HG03175 (cell line): Measurements from ENCODE around the gene BLVRA.
"Not testable (repeated sequence)": the region's sequence is repeated elsewhere in the genome, so short reads cannot be mapped to it uniquely, and the experiment has no call there.

Source experiments
- ATAC-seq: cut with Tn5 transposase; IDR thresholded peaks from one replicate; pipeline ENCODE4 v1.9.1; 2021; ENCODE audit warnings: mild to moderate bottlenecking, moderate library complexity; ENCODE audit not compliant: unreplicated experiment

The BLVRA gene

GRCh38 chr7:43758029-43758821, at the start of gene BLVRA:
Gene BLVRA (plus strand): TSS chr7:43758680. CDS start chr7:43771159, 12,479 bp downstream.
- peak; percentile 67 for ATAC-seq

- ATAC-seq: no peak
These were observed 47.0 kb upstream of the BLVRA start for GRCh38 chr7:43711503-43711902.

GRCh38 chr7:43715966-43716365, 42.5 kb upstream of the BLVRA start:
- not testable (repeated sequence) for ATAC-seq

GRCh38 chr7:43716598-43716997, 41.9 kb upstream of the BLVRA start:
- no peak for ATAC-seq

GRCh38 chr7:43721193-43721806, 37.2 kb upstream of the BLVRA start:
- no peak for ATAC-seq

- no peak for ATAC-seq
These were observed 35.5 kb upstream of the BLVRA start for GRCh38 chr7:43723007-43723341.

- no peak for ATAC-seq
These were observed 33.2 kb upstream of the BLVRA start for GRCh38 chr7:43725251-43725650.

GRCh38 chr7:43726466-43726865, 32.0 kb upstream of the BLVRA start:
- ATAC-seq: no peak

GRCh38 chr7:43727003-43727402, 31.5 kb upstream of the BLVRA start:
- no peak for ATAC-seq

- no peak for ATAC-seq
These were observed 31.0 kb upstream of the BLVRA start for GRCh38 chr7:43727494-43727893.

- peak; percentile 80 for ATAC-seq
These were observed 29.1 kb upstream of the BLVRA start, which contains the start of gene COA1 for GRCh38 chr7:43729214-43729923. Gene COA1 (minus strand): TSS chr7:43729523. CDS start chr7:43648614, 80,909 bp downstream.

- ATAC-seq: peak; percentile 24
These were observed 28.6 kb upstream of the BLVRA start for GRCh38 chr7:43729924-43730248.

- ATAC-seq: not testable (repeated sequence)
These were observed 27.0 kb upstream of the BLVRA start for GRCh38 chr7:43731494-43731893.

- ATAC-seq: not testable (repeated sequence)
These were observed 23.7 kb upstream of the BLVRA start for GRCh38 chr7:43734575-43735332.

- ATAC-seq: peak; percentile 21
These were observed 23.1 kb upstream of the BLVRA start for GRCh38 chr7:43735403-43735801.

- ATAC-seq: peak; percentile 52
These were observed 22.5 kb upstream of the BLVRA start for GRCh38 chr7:43735802-43736603.

GRCh38 chr7:43737467-43738127, 20.9 kb upstream of the BLVRA start:
- ATAC-seq: no peak

- ATAC-seq: no peak
These were observed 15.8 kb upstream of the BLVRA start for GRCh38 chr7:43742692-43743091.

GRCh38 chr7:43747328-43748105, 11.0 kb upstream of the BLVRA start:
- no peak for ATAC-seq
